ENCODE measurements around the gene SIGLEC8.

GRCh38 chr19:51434456-51434855 is 23.8 kb downstream of the SIGLEC8 start:
- TF ChIP-seq POLR2AphosphoS5 (IDR thresholded peaks at IDR 0.05; ENCODE audit: low read depth, low read length) = no peak
- no peak for TF ChIP-seq REST (IDR thresholded peaks at IDR 0.05; ENCODE audit: insufficient read depth in 1 of 2, low read depth in 2 of 2, low read length in 2 of 2)
- TF ChIP-seq FOXP2 (optimal IDR thresholded peaks at IDR 0.05; ENCODE audit: borderline replicate concordance, extremely low read depth, extremely low read length, insufficient read depth) = no peak
- no peak for TF ChIP-seq TAF1 (IDR thresholded peaks at IDR 0.05; ENCODE audit: borderline replicate concordance, insufficient read depth, low read length)
- TF ChIP-seq SIN3A (IDR thresholded peaks at IDR 0.05; ENCODE audit: borderline replicate concordance, insufficient read depth, low read length) = no peak
